Stimulated activated CD8-positive, alpha-beta memory T cell treated with anti-CD3 and anti-CD28 coated beads, Interleukin-7, amount 100 ng/mL, for 24 hours (primary cell): ENCODE results near the gene CACNA1C.

Experiments
- DNase-seq: peaks from one replicate; pipeline ENCODE4 v3.0.0-alpha.2; 2020; ENCODE audit warnings: low read depth

CACNA1C gene

DNA sequence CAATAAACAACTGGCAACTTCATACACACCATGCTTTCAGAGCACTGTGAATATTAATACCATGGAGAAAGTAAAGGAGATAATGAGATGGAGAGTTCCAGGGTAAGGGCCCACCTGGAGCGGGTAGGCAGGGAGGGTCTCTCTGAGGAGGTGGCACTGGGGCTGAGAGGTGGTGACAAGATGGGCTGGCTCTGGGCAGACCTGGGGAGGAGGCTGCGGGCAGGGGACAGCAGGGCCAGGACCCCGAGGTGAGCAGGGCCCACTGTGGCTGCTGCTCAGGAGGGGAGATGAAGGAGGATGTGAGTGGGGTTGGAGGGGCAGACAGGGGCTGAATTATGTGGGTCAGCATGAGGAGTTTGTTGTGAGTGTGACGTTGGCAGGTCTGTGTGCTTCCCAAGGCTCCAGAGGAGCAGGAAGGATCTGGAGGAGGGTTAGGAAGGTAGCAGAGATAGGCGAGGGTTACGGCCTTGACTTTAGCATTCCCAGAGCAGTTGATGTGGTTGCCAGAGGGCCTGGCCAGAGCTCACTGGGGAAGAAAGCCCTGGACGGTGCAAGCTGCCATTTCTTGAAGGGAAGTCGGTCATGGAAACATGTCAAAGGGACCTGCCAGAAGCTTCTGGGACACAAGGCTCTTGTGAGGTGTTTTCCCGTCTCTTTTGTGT lies 88.2 kb downstream of the CACNA1C start:
- DNase-seq, result no peak

DNA sequence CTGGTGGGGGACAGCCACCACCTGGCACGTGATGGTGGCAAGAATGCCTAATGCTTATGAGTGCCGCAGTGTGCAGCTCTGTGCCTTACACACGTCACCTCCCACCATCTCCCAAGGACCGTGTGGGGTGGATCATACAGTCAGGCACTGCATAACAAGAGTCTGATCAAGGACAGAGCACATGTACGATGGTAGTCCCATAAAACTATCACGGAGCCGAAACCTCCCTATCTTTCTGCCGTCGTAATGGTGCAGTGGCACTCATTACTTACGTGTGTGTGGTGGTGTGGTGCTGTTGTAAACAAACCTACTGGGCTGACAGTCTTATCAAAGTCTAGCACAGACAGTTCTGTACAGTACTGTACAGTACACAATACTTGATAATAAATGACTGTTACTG lies 89.3 kb downstream of the CACNA1C start:
- DNase-seq, result no peak

DNA sequence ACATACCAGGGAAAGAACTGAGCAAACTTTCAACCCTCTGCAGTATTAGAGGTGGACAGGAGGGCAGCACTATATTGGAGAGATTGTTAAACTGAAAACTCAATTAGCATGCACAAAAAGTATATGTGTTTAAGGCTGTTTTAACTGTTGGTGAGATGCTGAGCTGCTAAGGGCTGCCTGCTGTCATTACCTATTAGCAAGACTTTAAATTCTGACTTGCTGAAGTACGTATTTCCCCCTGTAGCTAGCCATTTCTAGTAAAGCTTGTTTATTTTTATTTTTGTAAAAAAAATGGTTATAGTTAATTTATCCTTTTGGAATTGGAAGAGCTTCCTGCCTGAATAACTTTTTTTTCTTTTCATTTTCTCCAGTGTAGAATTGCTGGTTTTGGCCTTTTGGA lies 92.2 kb downstream of the CACNA1C start:
- DNase-seq, result no peak

DNA sequence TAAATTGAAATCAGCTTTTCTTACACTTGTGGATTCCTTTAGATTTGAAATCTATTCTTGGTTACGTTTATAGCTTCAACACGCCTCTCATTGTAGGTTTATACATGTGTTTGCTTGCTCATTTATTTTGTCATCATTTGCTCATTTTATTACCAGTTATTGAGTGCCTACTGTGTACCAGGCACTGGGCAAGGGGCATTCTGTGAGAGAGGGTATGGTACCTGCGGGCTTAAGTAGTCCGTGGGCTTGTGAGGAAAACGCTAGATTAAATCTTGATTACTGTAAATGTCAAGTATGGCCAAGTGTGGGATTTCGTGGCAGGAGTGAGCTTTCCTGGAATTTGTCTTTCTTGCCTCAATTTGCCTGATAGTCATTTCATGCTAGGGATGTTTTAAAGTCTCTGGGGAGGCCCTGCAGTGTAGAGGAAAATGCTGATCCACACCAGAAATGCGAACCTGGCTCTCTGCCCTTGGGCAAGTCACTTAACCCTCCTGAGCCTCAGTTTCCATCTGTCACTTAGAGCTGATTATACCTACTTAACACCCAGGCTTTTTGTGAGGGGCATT lies 92.7 kb downstream of the CACNA1C start:
- DNase-seq, result no peak

DNA sequence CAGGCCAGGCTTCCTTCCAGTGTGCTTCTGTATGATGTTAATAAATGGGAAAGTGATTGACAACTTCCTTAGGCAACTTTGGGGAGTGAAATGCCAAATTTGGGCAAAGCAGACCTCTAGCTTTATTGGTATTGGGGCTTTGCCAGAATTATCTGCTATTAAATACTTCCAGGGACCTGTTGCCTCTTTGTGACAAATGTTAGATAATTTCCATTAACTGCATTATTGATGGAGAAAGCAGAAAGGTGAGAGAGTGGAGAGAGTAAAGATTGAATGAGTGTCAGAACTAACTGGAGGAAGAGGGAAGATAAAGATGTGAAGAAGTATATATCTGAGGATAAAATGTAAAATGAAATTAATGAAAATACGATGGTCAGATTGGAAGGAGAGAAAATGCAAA lies 94.5 kb downstream of the CACNA1C start:
- DNase-seq, result no peak

DNA sequence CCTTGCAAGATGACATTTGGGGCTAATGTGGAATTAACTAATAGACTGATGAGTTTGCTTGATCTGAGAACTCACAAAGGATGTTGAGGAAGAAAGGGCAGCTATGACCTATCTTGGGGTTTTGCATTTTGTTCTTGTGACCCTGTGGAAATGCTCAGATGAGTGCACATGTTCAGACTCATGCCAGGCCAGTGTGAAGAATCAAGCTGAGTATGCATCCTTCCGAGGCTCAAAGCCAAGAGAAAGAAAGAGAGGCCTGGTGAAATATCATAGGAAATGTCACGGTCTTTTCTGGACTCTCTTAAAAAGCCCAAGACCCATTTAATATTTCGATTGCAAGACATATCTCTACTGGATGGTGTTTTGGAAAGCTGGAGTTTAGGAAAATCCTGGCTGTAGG lies 96.3 kb downstream of the CACNA1C start:
- DNase-seq, result no peak

DNA sequence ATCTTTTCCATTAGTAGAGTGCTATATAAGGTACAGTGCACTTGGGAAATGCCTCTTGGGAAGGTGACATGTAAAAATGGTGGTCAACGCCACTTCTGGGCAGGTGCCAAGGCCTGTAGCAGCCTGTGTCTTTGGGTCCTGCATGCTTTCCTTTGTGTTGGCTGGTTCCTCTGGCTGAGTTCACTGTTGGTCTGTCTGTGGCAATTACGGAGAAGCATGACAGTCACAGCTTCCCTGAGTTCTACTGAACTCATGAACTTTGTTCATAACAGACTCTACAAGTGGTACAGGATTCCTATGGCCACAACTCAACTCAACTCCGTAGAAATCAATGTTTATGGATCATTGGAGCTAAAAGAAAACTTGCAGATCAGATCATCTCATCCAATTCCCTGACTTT lies 98.0 kb downstream of the CACNA1C start:
- no peak for DNase-seq

DNA sequence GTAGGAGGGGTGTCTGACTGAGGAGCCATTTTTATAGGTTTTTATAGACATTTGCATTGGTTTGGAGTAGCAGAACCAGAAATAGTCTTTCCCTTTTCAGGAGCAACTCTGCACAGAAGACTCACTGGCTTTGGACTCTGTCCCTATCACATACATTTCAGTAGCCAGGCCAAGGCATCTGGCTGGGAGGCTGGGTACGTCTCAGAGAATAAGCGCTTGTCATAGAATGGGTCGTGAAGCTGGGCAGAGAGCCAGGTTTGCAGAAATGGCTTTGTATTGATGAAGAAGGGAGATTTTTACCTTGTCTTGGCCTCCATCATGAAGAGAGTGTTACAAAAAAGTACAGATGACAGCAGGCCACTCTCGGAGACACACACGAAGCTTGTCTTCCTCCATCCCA lies 98.6 kb downstream of the CACNA1C start:
- no peak for DNase-seq

DNA sequence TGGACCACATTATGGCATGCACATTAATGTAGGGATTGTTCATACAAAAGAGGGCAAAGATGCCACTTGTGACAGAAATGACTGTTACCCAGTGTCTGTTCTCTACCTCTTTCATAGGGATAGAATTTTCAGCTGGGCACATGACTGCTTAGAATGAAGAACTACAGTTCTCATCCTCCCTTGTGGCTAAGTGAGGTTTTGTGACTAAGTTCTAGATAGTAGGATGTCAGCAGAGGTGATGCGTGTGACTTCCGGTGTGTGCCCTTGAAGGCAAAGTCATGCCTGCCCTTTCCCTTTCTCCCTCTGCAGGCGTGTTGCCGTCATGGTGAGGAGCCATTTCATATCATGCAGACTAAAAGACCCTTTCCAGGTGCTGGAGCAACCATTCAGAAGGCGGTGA lies 99.3 kb downstream of the CACNA1C start:
- DNase-seq, result no peak

DNA sequence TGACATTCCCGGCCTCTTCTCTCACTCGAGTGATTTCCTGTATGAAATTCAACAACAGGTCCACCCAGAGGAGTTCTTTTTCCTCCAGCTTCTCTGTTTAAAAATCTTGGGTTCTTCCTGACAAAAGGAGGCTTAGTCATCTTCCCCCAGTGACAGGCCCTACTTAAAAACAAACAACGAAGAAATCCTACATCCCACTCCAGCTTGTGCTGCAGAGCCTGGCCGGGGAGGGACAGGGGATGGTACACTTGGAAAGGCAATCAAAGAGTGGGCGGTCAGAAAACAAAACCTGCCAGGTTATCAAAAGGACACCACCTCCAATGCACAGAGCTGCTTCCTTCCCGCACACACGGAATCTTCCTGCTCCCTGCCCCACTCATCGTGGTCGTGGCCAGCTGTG lies 101.3 kb downstream of the CACNA1C start:
- DNase-seq, result no peak

DNA sequence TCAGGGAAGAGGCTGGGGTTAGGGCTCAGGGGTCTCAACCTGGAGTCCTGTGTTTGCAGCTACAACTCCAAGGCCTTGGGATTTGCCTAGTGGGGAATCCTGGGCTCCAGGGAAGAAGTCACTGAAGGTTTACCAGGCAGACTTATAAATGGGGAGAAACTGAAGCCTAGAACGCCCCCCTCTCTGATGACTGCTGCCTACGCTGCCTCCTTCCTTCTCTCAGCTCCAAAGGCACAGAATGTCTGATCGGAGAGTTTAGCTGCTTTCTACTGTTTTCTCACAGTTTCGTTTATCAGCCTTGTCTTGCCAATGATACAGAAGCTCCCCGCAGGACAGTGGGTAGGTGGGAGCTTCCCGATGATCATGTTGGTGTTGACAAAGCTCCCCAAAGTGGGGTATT lies 101.7 kb downstream of the CACNA1C start:
- DNase-seq, result no peak

DNA sequence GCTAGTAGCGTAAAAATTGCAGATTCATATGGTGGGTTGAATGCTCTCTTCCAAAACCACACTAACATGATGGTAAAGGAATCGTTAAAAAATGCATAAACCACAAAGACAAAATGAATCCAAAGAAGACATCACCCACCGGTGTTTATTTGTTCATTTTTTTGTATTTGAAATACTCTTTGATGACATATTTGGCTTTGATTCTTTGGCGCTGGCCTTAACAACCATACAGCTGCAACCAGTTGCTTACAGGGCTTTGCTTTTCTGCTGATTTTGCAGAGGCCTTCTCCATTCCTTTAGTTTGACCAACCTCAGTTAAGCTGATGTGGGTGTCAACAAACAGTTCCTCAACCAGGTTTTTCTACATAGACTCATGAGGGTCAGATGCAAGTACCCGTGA lies 103.5 kb downstream of the CACNA1C start:
- no peak for DNase-seq

DNA sequence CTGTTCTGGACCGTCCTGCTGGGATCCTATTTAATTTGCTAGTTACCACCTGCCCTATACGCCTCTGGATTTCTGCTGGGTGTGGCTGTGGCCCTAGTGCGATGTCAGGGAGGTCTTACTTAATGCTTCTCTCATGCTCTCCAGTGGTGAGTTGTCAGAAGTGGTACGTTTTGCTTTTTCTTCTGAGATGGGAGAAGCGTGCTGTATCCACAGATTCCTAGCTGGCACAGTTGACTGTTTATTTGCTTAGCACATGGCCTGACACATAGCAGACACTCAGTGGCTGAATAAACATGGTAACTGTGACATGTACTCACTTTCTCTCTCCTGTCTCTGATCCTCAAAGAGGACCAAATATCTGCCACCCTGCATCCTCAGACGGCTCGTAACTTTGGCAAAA lies 107.3 kb downstream of the CACNA1C start:
- no peak for DNase-seq

DNA sequence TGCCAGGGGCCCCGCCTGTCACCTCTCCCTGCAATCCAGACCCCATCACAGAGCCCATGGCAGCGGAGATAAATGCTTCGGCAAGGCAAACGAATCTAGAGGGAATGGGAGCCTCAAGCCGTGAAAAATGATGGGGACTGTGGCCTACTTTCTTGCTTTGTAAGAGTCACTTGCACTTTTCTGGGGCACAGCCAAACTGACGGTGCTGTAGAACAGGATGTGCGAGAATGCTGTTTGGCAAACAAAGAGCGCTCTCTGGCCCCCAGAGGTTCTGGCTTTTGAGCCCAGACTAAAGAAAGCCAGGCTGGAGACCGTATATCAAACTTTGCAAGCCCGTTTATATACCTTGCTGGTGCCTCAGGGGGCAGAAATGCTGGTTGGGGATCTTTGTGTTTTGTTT lies 108.7 kb downstream of the CACNA1C start:
- no peak for DNase-seq

DNA sequence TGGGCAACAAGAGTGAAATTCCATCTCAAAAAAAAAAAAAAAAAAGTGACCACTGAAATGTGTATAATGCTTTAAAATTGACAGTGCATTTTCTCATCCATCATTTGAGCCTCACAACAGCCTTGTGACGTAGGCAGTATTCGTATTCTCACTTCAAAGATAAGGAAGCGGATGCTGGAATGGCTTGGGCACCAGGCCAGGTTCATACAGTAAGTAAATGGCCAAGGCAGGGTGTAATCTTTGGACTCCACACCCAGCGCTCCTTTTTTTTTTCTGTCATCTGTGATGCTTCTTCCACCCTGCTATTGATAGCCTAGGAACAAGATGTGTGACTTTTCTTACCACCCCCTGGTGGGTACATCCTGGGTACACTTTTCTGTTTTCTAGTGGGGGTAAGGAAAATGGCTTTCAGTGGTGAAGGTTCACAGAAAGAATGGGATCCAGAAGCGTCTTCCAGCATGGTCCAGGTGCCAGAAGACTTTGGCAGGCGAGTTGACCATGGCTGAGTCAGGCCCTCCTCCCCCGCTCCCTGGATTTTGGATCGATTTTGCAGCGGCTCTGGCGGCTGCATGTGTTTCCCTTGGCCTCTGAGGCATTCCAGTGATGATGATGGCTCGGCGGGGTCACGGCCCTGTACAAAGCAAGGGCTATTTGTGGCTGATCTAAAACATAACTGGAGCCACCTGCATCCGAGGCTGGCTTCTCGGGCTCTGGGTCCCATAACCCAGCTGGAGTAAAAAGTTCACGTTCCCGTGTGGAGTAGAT lies 110.6 kb downstream of the CACNA1C start:
- DNase-seq, result no peak

DNA sequence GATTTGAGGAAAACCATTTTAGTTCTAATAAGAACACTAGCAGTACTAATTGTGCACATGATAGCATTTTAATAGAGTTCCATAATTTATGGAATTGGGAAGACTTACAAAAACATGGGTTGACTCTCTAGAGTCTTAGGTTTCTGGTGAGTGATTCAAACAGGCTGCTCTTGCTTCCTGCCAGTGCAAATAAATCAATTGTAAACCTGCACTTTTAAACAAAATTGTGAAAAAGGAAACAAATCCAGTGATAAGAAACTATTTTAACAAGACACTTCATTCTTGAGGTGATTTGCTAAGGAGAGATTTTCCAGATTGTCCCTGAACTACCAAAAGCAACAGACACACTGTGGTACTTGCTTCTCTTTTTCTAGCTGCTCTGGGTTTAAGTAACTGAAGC lies 112.2 kb downstream of the CACNA1C start:
- no peak for DNase-seq

DNA sequence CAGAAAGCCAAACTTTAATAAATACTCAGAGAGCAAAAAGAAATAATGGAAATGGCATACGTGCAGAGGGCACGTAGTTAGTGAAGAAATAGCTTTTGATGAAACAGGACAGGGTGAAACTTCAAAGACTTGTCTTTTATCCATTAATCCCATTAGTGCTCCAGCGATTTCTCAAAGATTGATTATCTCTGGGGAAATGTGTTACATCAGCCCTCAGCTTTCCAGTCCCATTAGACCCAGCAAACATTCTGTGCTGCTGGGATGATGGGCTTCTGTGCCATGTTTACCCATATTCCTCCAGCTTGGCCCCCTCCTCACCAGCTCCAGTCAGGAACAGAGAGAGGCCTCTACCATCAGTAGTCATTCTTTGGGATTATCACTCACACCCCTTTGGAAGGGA lies 113.1 kb downstream of the CACNA1C start:
- no peak for DNase-seq

DNA sequence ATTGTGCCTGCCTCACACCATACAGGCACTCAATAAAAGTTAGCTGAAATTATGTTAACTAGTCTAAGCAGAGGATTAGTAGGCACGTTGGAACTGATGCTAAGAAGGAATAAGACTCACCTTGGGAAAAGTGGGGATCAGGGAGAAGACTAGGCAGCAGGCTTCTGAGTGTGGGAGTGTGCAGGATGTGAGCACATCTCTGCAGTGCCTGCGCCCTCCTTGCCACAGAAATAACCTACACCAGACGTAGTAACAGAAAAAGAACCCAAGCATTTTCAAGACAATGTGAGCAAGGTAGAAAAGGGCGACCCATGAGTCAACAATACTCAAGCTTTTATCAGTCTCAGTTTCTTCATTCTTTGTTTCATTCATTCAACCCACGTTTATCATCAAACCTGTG lies 113.9 kb downstream of the CACNA1C start:
- no peak for DNase-seq

DNA sequence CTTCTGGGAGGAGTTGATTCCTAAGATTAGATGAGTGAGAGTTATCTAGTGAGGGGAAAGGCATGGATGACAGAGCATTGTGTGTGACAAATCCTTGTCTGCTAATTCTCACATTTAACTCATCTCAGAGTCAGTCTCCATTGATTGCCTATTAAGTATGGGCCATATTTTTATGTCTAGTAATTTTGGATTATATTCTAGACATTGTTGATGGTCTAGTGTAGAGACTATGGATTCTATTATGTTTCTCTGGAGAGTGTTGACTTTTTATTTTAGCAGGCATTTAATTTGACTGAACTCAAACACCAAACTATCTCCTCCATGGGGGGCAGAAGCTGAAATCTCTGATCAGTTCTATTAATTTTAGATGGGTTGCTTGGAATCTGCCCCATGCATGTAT lies 114.4 kb downstream of the CACNA1C start:
- DNase-seq, result no peak

DNA sequence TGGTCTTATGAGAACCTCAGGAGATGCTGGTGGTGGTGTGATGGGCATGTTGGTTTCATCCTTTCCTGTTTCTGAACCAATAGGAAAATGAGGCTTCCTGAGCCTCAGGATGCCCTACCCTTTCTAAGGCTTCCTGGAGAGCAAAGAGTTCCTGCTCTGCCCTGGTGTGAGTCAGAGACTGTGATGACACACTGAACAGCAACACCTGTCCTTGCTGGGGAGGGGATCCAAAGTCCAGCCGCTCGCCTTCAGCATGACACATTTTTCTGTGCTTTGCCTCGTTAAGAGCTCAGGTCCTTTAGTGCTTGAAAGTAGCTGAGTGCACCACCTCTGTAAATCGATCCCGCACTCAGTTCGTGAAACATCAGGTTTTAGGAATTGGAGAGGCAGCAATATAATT lies 116.0 kb downstream of the CACNA1C start:
- DNase-seq, result no peak

DNA sequence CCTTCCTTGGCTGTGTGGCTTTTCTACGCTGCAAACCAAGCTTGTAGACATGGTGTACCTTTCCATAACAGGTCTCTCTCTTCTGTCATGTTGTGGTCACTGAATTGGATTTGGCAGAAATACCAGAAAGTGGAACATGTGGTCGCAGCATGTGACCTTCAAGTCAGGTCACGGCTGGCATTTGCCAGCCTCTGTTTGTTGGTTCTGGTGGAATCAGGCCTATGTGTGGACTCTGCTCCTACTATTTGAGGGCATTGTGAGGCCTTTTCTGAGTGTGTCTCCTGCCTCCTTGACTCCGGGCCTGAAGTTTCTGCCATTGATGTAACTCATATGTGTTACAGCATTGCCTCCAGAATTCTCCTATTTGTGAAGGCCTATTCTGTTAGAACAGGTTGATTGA lies 116.7 kb downstream of the CACNA1C start:
- DNase-seq, result no peak

DNA sequence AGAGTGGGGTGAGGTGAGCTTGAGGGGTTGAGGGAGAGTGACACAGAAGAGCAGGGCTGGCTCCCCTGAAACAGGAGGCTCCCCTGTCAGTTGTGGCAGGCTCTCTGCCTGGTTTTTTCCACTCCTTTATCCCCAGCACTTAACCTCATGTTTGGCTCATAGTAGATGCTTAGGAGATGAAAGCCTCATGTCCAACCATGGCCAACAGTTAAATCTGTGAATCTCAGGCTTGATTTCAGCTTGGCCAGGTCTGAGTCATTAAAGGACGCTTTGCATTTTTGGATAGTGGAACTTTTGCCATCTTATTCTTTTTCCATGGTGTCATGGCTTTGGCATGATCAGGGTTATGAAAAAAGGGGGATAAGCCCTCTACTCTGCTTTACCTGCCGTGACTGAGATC lies 117.2 kb downstream of the CACNA1C start:
- DNase-seq, result no peak

DNA sequence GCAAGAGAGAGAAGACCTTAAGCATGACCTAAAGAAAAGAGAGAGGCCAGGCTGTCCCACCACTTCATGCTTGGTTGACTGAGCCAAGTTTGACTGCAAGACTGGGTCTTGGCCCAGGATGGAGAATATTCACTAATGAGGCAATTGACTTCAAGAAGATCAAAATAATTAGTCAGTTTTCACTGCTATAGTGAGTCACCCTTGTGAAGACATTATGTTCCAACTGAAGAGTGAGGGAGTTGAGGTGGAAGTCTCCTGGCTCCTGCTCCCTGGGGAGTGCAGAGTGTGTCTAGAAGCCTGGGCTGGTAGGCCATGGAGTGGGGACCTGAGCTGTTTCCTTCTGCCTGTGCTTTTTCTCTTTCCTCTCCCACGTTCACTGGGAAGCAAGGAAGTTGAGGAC lies 117.6 kb downstream of the CACNA1C start:
- no peak for DNase-seq
